ENCODE results near the gene TUSC2.

DNA sequence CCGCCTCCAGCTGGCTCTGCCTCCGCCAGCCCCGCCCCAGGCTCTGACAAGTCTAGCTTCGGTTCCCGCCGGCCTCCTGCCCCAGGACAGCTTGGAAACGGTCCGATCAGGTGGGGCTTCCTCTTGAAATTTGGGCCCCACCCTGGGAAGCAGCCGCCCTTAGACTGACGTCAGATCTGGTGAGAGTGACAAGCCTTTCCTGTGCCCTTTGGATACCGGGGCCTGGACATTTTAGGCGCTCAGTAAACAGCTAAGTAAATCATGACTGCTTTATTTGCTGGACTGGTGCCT, 28.4 kb downstream of the TUSC2 start:
- TF ChIP-seq POLR2A (IDR thresholded peaks at IDR 0.05; ENCODE audit: low read length) (no peak), GATA1 (IDR thresholded peaks at IDR 0.05; ENCODE audit: low read depth, low read length) (no peak)

All from erythroblast (primary cell).